ENCODE data around the gene DUSP21. TPM values are rescaled to one million over a fixed set of nuclear protein-coding genes. Genes with fewer than 3 reads are reported as not detected.
A peak's percentile ranks its signal among the peaks of the same experiment; 100 is the strongest.
"Not testable (repeated sequence)": the region's sequence is repeated elsewhere in the genome, so short reads cannot be mapped to it uniquely, and the experiment has no call there.

Gene DUSP21
- total RNA-seq, 1 donor from 2014 or later: not detected

- DNase-seq (no peak), ATAC-seq (peak; percentile 18)
- intact Hi-C loops (cut with micrococcal nuclease): no loop called here
Measured at GRCh38 chrX:44874420-44875184, 30.8 kb downstream of the DUSP21 start.

GRCh38 chrX:44875185-44875489, 31.3 kb downstream of the DUSP21 start:
- intact Hi-C loops (cut with micrococcal nuclease): no loop called here
- ATAC-seq: no peak

GRCh38 chrX:44876086-44876485, 32.3 kb downstream of the DUSP21 start:
- no peak for ATAC-seq
- intact Hi-C loops (cut with micrococcal nuclease): no loop called here
- no peak for DNase-seq

More at GRCh38 chrX:44875185-44875489, 31.3 kb downstream of the DUSP21 start:
- DNase-seq: no peak

- intact Hi-C loops (cut with micrococcal nuclease): no loop called here
- no peak for ATAC-seq
Measured at GRCh38 chrX:44876767-44877166, 32.9 kb downstream of the DUSP21 start.

GRCh38 chrX:44878780-44879179, 35.0 kb downstream of the DUSP21 start:
- DNase-seq: no peak
- intact Hi-C loops (cut with micrococcal nuclease): no loop called here
- ATAC-seq: no peak

More at GRCh38 chrX:44876767-44877166, 32.9 kb downstream of the DUSP21 start:
- DNase-seq: no peak

- no peak for ATAC-seq
- intact Hi-C loops (cut with micrococcal nuclease): no loop called here
- no peak for DNase-seq
Measured at GRCh38 chrX:44881549-44881948, 37.7 kb downstream of the DUSP21 start.

- DNase-seq (no peak), ATAC-seq (no peak)
- intact Hi-C loops (cut with micrococcal nuclease): no loop called here
Measured at GRCh38 chrX:44882635-44883034, 38.8 kb downstream of the DUSP21 start.

GRCh38 chrX:44884944-44885343, 41.1 kb downstream of the DUSP21 start:
- DNase-seq (no peak), ATAC-seq (no peak)
- intact Hi-C loops (cut with micrococcal nuclease): no loop called here

- intact Hi-C loops (cut with micrococcal nuclease): no loop called here
- DNase-seq: no peak
- ATAC-seq: no peak
Measured at GRCh38 chrX:44889824-44890223, 46.0 kb downstream of the DUSP21 start.

- DNase-seq (no peak), ATAC-seq (no peak)
- intact Hi-C loops (cut with micrococcal nuclease): no loop called here
Measured at GRCh38 chrX:44890247-44890646, 46.4 kb downstream of the DUSP21 start.

- ATAC-seq; intact Hi-C loops (cut with micrococcal nuclease); DNase-seq: not testable (repeated sequence)
Measured at GRCh38 chrX:44890687-44891086, 46.9 kb downstream of the DUSP21 start.

GRCh38 chrX:44891642-44892041, 47.8 kb downstream of the DUSP21 start:
- ATAC-seq (no peak), DNase-seq (no peak)
- intact Hi-C loops (cut with micrococcal nuclease): no loop called here

Other genes with a start within 250 kb of the DUSP21 start
- gene KDM6A, start 29.2 kb downstream of the DUSP21 start, total RNA-seq: 13.5 TPM

Data from left ventricle myocardium superior (tissue), 1 donor.